GM23338 (cell line): ENCODE data around the gene HSPA1B. TPM values are rescaled to one million over a fixed set of nuclear protein-coding genes. Genes with fewer than 3 reads are reported as not detected.

Experiments
- ATAC-seq: fragments of 200-7000 bp; cut with Tn5 transposase; 3 replicates; pipeline ENCODE4 v1.9.1; 2020
- DNase-seq: peaks from one replicate; pipeline ENCODE4 v3.0.0-alpha.2; 2015; ENCODE audit warnings: low spot score
- H2AFZ ChIP-seq: fragments of 200-600 bp; sonication (generic); 2 replicates; pipeline ENCODE4 v1.8.0; 2016; ENCODE audit warnings: antibody characterized with exemption, mild to moderate bottlenecking, moderate library complexity
- H3F3A ChIP-seq: fragments of 200-600 bp; sonication (generic); replicated peaks from 2 replicates; pipeline ENCODE4 v1.8.0; 2017; ENCODE audit warnings: antibody characterized with exemption, mixed run types, low read depth
- H3K27ac ChIP-seq: fragments of 200-600 bp; sonication (generic); 2 replicates; pipeline ENCODE4 v1.6.1; 2016; ENCODE audit warnings: low read depth
- H3K27me3 ChIP-seq: fragments of 200-600 bp; sonication (generic); 2 replicates; pipeline ENCODE4 v1.8.0; 2016; ENCODE audit warnings: mild to moderate bottlenecking, mixed run types, moderate library complexity; ENCODE audit not compliant: insufficient read depth
- H3K36me3 ChIP-seq: fragments of 200-600 bp; sonication (generic); 2 replicates; pipeline ENCODE4 v1.8.0; 2016; ENCODE audit warnings: mild to moderate bottlenecking; ENCODE audit not compliant: insufficient read depth
- H3K4me1 ChIP-seq: fragments of 200-600 bp; sonication (generic); 2 replicates; pipeline ENCODE4 v1.8.0; 2016; ENCODE audit warnings: mild to moderate bottlenecking, moderate library complexity; ENCODE audit not compliant: insufficient read depth
- H3K4me2 ChIP-seq: fragments of 200-600 bp; sonication (generic); 2 replicates; pipeline ENCODE4 v1.7.1; 2017; ENCODE audit warnings: mixed run types
- H3K4me3 ChIP-seq: fragments of 200-600 bp; sonication (generic); 2 replicates; pipeline ENCODE4 v1.6.1; 2016; ENCODE audit warnings: mixed run types
- H3K79me2 ChIP-seq: fragments of 200-600 bp; sonication (generic); replicated peaks from 2 replicates; pipeline ENCODE4 v1.8.0; 2017; ENCODE audit warnings: mild to moderate bottlenecking; ENCODE audit not compliant: insufficient read depth
- H3K9me2 ChIP-seq: fragments of 200-600 bp; sonication (generic); 2 replicates; pipeline ENCODE4 v1.8.0; 2017; ENCODE audit not compliant: insufficient read depth
- H4K20me1 ChIP-seq: fragments of 200-600 bp; sonication (generic); replicated peaks from 2 replicates; pipeline ENCODE4 v1.8.0; 2017; ENCODE audit warnings: mild to moderate bottlenecking; ENCODE audit not compliant: insufficient read depth
- H3K27ac Mint-ChIP-seq: 2 replicates; pipeline ENCODE4 v1.8.0; 2020; ENCODE audit warnings: inconsistent platforms, mild to moderate bottlenecking, moderate library complexity, mixed read lengths
- H3K27me3 Mint-ChIP-seq: 3 replicates; pipeline ENCODE4 v1.8.0; 2022; ENCODE audit warnings: low read depth, mild to moderate bottlenecking, moderate library complexity, mixed read lengths, inconsistent platforms; ENCODE audit not compliant: insufficient read depth, poor library complexity
- H3K36me3 Mint-ChIP-seq: 3 replicates; pipeline ENCODE4 v1.8.0; 2021; ENCODE audit warnings: low read depth, mild to moderate bottlenecking, inconsistent platforms, moderate library complexity, mixed read lengths
- H3K4me1 Mint-ChIP-seq: 3 replicates; pipeline ENCODE4 v1.8.0; 2020; ENCODE audit warnings: mild to moderate bottlenecking, inconsistent platforms, mixed read lengths
- H3K4me3 Mint-ChIP-seq: 3 replicates; pipeline ENCODE4 v1.8.0; 2021; ENCODE audit warnings: moderate library complexity, mild to moderate bottlenecking, inconsistent platforms, mixed read lengths
- H3K9me3 Mint-ChIP-seq: 3 replicates; pipeline ENCODE4 v1.8.0; 2020; ENCODE audit warnings: moderate library complexity, mild to moderate bottlenecking, inconsistent platforms, mixed read lengths
- CREB1 ChIP-seq: fragments of 250-450 bp; sonication (Bioruptor Pico); IDR thresholded peaks from 2 replicates; pipeline ENCODE4 v1.5.0; 2020; ENCODE audit warnings: low read depth, mild to moderate bottlenecking, moderate library complexity
- EZH2 ChIP-seq: fragments of 200-600 bp; sonication (generic); IDR thresholded peaks from one replicate; pipeline ENCODE4 v1.8.0; 2017; ENCODE audit warnings: antibody characterized with exemption, mild to moderate bottlenecking, low read depth; ENCODE audit not compliant: unreplicated experiment
- EZH2phosphoT487 ChIP-seq: fragments of 200-600 bp; sonication (generic); IDR thresholded peaks from one replicate; pipeline ENCODE4 v1.8.1; 2018; ENCODE audit warnings: antibody characterized with exemption; ENCODE audit not compliant: unreplicated experiment
- JUNB ChIP-seq: IDR thresholded peaks from one replicate; pipeline ENCODE4 v1.6.1; 2016; ENCODE audit warnings: antibody characterized with exemption; ENCODE audit not compliant: unreplicated experiment
- NANOG ChIP-seq: IDR thresholded peaks from 2 replicates; pipeline ENCODE4 v1.6.1; 2016; ENCODE audit warnings: antibody characterized with exemption, borderline replicate concordance
- POLR2AphosphoS5 ChIP-seq: IDR thresholded peaks from 2 replicates; pipeline ENCODE4 v1.6.1; 2016; ENCODE audit warnings: antibody characterized with exemption, low read depth
- STAT1 ChIP-seq: IDR thresholded peaks from one replicate; pipeline ENCODE4 v1.6.1; 2016; ENCODE audit warnings: antibody characterized with exemption; ENCODE audit not compliant: unreplicated experiment
- ZNF114 ChIP-seq: fragments of 250-450 bp; sonication (Bioruptor Pico); IDR thresholded peaks from 2 replicates; pipeline ENCODE4 v1.5.0; 2020; ENCODE audit warnings: mild to moderate bottlenecking, moderate library complexity
- ZNF331 ChIP-seq: fragments of 250-450 bp; sonication (Bioruptor Pico); IDR thresholded peaks from 2 replicates; pipeline ENCODE4 v1.5.0; 2020; ENCODE audit warnings: low read depth, mild to moderate bottlenecking, moderate library complexity
- polyA plus RNA-seq: library from polyadenylated mRNA; unstranded; fragments of >200 nt; fragmentation: Nextera tagmentation; extraction: Ambion mirVana; gene quantifications from 2 replicates; pipeline ENCODE4 v1.2.1, GENCODE V29; 2016
- total RNA-seq: library from RNA; depleted of rRNA; stranded (reverse); fragments of >200 nt; shearing (Covaris generic); gene quantifications from 2 replicates; pipeline ENCODE4 v1.2.3, GENCODE V29; 2014
- TF ChIP-seq, protein P1 (sequence below): IDR thresholded peaks from one replicate; pipeline ENCODE4 v1.6.1; 2018; ENCODE audit warnings: antibody characterized with exemption; ENCODE audit not compliant: unreplicated experiment
- TF ChIP-seq, protein P2 (sequence below): IDR thresholded peaks from 2 replicates; pipeline ENCODE4 v1.6.1; 2016; ENCODE audit warnings: antibody characterized with exemption
- TF ChIP-seq, protein P3 (sequence below), 2 experiments: fragments of 200-600 bp in 1 of 2; sonication (generic) in 1 of 2; conservative IDR thresholded peaks; 2 replicates each; pipeline versions ENCODE4 v1.5.1 to v1.6.1; 2016 to 2017; ENCODE audit warnings: antibody characterized with exemption in 2 of 2, low read depth in 2 of 2, mild to moderate bottlenecking in 2 of 2, moderate library complexity in 1 of 2
- TF ChIP-seq, protein P4 (sequence below): fragments of 250-450 bp; sonication (Bioruptor Pico); IDR thresholded peaks from 2 replicates; pipeline ENCODE4 v1.5.0; 2020; ENCODE audit warnings: mild to moderate bottlenecking, moderate library complexity

The HSPA1B gene
- total and polyA plus RNA-seq, 2 experiments from 2014 or later, result 31.7 to 113 TPM

DNA sequence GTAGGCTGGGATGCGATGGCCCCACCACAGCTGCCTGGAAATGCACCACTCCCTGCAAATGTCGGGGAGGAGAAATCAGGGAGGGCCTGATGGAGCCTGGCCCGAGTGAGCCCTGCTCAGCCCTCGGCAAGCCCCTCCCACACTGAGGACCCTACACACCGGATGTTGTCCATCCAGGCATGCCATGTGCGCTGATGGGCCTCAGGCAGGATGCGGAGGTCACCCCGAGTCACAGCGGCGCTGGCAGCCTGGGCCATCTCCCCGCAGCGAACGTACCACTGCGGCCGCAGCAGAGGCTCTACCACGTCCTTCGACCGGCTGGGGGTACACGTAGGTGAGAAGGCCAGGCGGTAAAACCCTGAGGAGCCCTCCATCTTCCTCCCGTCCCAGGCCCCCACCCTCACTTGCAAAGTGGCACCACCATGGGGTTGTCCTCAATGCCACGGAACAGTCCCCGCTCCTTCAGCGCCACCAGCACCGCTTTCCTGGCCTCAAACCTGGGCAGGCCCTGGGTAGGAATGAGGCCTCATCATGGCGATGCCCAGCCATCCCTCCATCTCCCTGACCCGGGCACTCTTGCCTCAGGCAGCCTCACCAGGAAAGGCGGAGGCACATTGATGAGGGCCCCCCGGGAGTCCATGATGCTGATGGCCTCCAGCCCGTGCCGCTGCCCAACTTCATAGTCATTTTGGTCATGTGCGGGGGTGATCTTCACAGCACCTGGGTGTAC lies 45.2 kb upstream of the HSPA1B start:
- Mint-ChIP-seq H3K36me3 (peaks cover 56% of the 10 kb centered on the region), H3K4me1 (no peaks in the 10 kb centered on the region), H3K9me3 (no peaks in the 10 kb centered on the region), H3K27me3 (peaks cover 13% of the 10 kb centered on the region), H3K4me3 (no peak overlapping the region), H3K27ac (no peak overlapping the region)
- no peak overlapping the region for H3K27ac ChIP-seq
- no peak overlapping the region for H3K4me3 ChIP-seq
- no peak overlapping the region for H2AFZ ChIP-seq
- H3K4me1 ChIP-seq, result no peaks in the 10 kb centered on the region
- H4K20me1 ChIP-seq, result no peaks in the 10 kb centered on the region; the same call in 1 of the 2 replicates
- H3F3A ChIP-seq, result peaks cover 4% of the 10 kb centered on the region; the same call in 1 of the 2 replicates
- no peaks in the 10 kb centered on the region; the same call in 1 of the 2 replicates for H3K36me3 ChIP-seq
- ATAC-seq, result no peak
- H3K9me2 ChIP-seq, result no peaks in the 10 kb centered on the region
- TF ChIP-seq, protein P1, sequence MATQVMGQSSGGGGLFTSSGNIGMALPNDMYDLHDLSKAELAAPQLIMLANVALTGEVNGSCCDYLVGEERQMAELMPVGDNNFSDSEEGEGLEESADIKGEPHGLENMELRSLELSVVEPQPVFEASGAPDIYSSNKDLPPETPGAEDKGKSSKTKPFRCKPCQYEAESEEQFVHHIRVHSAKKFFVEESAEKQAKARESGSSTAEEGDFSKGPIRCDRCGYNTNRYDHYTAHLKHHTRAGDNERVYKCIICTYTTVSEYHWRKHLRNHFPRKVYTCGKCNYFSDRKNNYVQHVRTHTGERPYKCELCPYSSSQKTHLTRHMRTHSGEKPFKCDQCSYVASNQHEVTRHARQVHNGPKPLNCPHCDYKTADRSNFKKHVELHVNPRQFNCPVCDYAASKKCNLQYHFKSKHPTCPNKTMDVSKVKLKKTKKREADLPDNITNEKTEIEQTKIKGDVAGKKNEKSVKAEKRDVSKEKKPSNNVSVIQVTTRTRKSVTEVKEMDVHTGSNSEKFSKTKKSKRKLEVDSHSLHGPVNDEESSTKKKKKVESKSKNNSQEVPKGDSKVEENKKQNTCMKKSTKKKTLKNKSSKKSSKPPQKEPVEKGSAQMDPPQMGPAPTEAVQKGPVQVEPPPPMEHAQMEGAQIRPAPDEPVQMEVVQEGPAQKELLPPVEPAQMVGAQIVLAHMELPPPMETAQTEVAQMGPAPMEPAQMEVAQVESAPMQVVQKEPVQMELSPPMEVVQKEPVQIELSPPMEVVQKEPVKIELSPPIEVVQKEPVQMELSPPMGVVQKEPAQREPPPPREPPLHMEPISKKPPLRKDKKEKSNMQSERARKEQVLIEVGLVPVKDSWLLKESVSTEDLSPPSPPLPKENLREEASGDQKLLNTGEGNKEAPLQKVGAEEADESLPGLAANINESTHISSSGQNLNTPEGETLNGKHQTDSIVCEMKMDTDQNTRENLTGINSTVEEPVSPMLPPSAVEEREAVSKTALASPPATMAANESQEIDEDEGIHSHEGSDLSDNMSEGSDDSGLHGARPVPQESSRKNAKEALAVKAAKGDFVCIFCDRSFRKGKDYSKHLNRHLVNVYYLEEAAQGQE, result no peak
- TF ChIP-seq ZNF114 (CRISPR knock-in tag) (no peak), JUNB (no peak), STAT1 (no peak), ZNF331 (no peak), POLR2AphosphoS5 (no peak), EZH2phosphoT487 (no peak), EZH2 (no peak), CREB1 (CRISPR knock-in tag) (no peak), NANOG (no peak)
- TF ChIP-seq, protein P2, sequence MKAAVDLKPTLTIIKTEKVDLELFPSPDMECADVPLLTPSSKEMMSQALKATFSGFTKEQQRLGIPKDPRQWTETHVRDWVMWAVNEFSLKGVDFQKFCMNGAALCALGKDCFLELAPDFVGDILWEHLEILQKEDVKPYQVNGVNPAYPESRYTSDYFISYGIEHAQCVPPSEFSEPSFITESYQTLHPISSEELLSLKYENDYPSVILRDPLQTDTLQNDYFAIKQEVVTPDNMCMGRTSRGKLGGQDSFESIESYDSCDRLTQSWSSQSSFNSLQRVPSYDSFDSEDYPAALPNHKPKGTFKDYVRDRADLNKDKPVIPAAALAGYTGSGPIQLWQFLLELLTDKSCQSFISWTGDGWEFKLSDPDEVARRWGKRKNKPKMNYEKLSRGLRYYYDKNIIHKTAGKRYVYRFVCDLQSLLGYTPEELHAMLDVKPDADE, result no peak
- TF ChIP-seq, protein P3, sequence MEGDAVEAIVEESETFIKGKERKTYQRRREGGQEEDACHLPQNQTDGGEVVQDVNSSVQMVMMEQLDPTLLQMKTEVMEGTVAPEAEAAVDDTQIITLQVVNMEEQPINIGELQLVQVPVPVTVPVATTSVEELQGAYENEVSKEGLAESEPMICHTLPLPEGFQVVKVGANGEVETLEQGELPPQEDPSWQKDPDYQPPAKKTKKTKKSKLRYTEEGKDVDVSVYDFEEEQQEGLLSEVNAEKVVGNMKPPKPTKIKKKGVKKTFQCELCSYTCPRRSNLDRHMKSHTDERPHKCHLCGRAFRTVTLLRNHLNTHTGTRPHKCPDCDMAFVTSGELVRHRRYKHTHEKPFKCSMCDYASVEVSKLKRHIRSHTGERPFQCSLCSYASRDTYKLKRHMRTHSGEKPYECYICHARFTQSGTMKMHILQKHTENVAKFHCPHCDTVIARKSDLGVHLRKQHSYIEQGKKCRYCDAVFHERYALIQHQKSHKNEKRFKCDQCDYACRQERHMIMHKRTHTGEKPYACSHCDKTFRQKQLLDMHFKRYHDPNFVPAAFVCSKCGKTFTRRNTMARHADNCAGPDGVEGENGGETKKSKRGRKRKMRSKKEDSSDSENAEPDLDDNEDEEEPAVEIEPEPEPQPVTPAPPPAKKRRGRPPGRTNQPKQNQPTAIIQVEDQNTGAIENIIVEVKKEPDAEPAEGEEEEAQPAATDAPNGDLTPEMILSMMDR (conservative IDR thresholded peaks at IDR 0.05; ENCODE audit: low read depth in 2 of 2), result no peak
- TF ChIP-seq, protein P4, sequence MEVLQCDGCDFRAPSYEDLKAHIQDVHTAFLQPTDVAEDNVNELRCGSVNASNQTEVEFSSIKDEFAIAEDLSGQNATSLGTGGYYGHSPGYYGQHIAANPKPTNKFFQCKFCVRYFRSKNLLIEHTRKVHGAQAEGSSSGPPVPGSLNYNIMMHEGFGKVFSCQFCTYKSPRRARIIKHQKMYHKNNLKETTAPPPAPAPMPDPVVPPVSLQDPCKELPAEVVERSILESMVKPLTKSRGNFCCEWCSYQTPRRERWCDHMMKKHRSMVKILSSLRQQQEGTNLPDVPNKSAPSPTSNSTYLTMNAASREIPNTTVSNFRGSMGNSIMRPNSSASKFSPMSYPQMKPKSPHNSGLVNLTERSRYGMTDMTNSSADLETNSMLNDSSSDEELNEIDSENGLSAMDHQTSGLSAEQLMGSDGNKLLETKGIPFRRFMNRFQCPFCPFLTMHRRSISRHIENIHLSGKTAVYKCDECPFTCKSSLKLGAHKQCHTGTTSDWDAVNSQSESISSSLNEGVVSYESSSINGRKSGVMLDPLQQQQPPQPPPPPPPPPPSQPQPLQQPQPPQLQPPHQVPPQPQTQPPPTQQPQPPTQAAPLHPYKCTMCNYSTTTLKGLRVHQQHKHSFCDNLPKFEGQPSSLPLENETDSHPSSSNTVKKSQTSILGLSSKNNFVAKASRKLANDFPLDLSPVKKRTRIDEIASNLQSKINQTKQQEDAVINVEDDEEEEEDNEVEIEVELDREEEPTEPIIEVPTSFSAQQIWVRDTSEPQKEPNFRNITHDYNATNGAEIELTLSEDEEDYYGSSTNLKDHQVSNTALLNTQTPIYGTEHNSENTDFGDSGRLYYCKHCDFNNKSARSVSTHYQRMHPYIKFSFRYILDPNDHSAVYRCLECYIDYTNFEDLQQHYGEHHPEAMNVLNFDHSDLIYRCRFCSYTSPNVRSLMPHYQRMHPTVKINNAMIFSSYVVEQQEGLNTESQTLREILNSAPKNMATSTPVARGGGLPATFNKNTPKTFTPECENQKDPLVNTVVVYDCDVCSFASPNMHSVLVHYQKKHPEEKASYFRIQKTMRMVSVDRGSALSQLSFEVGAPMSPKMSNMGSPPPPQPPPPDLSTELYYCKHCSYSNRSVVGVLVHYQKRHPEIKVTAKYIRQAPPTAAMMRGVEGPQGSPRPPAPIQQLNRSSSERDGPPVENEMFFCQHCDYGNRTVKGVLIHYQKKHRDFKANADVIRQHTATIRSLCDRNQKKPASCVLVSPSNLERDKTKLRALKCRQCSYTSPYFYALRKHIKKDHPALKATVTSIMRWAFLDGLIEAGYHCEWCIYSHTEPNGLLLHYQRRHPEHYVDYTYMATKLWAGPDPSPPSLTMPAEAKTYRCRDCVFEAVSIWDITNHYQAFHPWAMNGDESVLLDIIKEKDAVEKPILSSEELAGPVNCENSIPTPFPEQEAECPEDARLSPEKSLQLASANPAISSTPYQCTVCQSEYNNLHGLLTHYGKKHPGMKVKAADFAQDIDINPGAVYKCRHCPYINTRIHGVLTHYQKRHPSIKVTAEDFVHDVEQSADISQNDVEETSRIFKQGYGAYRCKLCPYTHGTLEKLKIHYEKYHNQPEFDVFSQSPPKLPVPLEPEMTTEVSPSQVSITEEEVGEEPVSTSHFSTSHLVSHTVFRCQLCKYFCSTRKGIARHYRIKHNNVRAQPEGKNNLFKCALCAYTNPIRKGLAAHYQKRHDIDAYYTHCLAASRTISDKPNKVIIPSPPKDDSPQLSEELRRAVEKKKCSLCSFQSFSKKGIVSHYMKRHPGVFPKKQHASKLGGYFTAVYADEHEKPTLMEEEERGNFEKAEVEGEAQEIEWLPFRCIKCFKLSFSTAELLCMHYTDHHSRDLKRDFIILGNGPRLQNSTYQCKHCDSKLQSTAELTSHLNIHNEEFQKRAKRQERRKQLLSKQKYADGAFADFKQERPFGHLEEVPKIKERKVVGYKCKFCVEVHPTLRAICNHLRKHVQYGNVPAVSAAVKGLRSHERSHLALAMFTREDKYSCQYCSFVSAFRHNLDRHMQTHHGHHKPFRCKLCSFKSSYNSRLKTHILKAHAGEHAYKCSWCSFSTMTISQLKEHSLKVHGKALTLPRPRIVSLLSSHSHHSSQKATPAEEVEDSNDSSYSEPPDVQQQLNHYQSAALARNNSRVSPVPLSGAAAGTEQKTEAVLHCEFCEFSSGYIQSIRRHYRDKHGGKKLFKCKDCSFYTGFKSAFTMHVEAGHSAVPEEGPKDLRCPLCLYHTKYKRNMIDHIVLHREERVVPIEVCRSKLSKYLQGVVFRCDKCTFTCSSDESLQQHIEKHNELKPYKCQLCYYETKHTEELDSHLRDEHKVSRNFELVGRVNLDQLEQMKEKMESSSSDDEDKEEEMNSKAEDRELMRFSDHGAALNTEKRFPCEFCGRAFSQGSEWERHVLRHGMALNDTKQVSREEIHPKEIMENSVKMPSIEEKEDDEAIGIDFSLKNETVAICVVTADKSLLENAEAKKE (CRISPR knock-in tag), result no peak
- no peak overlapping the region for H3K4me2 ChIP-seq
- no peaks in the 10 kb centered on the region for H3K27me3 ChIP-seq
- DNase-seq, result no peak
- no peaks in the 10 kb centered on the region for H3K79me2 ChIP-seq
